Right hindlimb (tissue), 1 donor: Measurements from ENCODE around the gene TYW1.
"Not testable (repeated sequence)": the region's sequence is repeated elsewhere in the genome, so short reads cannot be mapped to it uniquely, and the experiment has no call there.

ENCODE experiments used
- DNase-seq: peaks from one replicate; pipeline ENCODE4 v3.0.0-alpha.2; 2018

TYW1 gene

DNA sequence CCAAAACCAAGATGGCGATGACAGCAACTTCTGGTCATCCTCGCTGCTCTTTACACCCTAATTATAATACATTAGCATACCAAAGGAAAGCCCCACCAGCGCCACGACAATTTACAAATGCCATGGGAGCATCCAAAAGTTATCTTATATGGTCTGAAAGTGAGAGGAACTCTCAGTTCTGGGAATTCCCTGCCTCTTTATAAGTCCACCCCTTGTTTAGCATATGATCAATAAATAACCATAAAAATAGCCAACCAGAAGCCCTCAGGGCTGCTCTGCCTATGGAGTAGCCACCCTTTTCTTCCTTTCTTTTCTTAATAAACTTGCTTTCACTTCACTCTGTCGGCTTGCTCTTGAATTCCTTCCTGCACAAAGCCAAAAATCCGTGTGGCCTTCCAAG, 262.7 kb downstream of the TYW1 start:
- DNase-seq, result not testable (repeated sequence)

DNA sequence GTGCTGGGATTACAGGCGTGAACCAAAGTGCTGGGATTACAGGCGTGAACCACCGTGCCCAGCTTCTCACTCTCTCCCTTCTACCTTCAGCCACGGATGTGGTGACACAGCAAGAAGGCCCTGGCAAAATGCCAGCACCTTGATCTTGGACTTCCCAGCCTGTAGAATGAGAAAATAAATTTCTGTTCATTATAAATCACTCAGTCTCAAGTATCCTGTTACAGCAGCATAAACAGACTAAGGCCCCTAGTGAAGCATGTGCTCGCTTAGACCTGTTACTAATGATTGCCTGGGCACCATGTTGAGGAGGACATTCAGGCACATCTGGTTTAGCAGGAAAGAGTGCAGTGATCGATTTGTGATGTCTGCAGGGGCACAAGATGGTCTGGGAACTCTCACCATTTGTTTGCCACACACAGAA, 263.5 kb downstream of the TYW1 start:
- not testable (repeated sequence) for DNase-seq

DNA sequence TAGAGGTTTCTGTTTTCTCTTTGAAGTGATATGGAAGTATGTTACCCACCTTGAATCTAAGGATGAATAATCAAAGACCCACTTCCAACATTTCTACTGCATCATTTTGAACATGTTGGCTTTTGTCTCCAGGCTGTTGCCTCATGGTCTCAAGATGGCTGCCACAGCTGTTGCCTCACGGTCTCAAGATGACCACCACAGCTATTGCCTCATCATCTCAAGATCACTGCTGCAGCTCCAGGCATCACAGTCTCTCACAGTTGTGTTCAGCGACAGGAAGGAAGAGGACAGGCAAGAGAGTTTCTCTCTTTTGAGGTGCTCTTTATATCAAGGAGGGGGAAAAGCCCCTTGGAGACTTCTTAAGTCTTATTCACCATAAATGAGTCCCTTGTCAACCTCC, 267.4 kb downstream of the TYW1 start:
- not testable (repeated sequence) for DNase-seq

DNA sequence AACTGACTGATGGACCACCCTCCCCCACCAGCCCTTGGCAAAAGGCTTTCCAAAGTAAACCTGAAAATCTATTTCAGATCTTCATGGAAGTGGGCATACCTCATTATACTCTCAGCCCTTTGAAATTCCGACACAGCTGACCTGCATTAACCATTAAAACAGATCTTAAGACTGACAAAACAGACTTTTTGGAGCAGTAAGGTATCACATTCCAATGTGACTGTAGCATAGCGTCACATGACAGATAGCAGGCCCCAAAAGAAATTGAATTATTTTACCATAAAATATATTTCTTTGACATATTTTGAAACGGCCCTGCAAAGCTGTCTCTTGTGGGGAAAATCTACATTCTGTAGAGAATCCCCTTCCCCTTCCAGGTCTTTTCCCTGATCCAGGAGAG, 269.4 kb downstream of the TYW1 start:
- not testable (repeated sequence) for DNase-seq

DNA sequence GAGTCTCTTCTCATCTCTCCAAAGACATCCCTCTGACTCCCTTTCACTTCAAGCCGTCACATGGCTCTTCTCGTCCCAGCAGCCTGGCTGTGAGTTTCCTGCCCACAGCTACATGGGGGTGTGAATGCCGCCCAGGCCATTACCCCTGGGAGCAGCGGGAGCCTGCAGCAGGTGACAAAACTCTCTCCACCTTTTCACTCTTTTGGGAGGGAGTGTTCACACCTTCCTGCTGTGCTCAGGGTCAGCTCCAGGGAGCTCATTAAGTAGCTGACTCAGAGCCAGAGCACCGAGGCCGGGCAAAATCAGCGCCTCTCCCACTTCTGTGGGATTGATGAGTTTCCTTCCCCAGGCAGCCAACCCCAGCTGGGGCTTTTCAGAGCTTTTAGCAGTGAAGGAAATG, 271.3 kb downstream of the TYW1 start:
- DNase-seq, result no peak

DNA sequence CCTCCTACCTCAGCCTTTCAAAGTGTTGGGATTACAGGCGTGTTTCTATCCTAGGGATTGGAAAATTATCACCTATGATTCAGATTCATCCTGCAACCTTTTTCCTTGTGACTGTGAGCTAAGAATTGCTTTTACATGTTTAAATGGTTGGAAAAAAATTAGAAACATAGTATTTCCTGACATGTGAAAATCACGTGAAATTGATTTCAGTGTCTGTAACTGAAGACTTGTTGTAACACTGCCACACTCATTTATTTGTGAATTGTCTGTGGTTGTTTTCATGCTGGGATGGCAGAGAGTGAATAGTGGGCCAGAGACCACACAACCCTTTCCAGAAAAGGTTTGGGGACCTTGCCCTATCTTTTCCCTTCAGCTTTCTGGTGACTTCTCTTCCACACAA, 273.3 kb downstream of the TYW1 start:
- DNase-seq, result not testable (repeated sequence)
